ENCODE data around the gene SLC6A12.

Gene SLC6A12

DNA sequence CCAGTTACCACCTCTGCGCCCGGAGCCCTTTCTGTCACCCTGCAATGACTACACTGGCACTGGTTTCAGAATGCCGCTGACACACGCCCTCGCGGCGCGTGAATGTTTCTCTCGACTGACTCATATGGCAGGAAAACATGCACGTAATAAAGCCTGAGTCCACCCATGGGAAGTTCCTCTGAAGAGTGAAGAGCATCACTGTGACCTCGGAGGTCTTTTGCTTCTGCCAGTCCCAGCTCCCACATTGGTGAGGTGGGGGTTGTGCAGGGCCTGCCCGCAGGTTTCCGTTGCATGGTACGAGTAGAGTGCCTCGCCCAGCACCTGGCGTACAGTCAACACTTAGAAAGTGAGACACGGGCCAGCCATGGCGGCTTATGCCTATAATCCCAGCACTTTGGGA is 11.1 kb upstream of the SLC6A12 start:
- TF ChIP-seq, protein P1, sequence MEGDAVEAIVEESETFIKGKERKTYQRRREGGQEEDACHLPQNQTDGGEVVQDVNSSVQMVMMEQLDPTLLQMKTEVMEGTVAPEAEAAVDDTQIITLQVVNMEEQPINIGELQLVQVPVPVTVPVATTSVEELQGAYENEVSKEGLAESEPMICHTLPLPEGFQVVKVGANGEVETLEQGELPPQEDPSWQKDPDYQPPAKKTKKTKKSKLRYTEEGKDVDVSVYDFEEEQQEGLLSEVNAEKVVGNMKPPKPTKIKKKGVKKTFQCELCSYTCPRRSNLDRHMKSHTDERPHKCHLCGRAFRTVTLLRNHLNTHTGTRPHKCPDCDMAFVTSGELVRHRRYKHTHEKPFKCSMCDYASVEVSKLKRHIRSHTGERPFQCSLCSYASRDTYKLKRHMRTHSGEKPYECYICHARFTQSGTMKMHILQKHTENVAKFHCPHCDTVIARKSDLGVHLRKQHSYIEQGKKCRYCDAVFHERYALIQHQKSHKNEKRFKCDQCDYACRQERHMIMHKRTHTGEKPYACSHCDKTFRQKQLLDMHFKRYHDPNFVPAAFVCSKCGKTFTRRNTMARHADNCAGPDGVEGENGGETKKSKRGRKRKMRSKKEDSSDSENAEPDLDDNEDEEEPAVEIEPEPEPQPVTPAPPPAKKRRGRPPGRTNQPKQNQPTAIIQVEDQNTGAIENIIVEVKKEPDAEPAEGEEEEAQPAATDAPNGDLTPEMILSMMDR (IDR thresholded peaks at IDR 0.05; ENCODE audit: control insufficient read depth, insufficient read depth, low read depth, low read length, missing control alignments), result no peak
- DNase-seq (ENCODE audit: low read depth), result no peak
- no peak overlapping the region for H3K4me3 ChIP-seq (ENCODE audit: control insufficient read depth, low read depth, low read length)

DNA sequence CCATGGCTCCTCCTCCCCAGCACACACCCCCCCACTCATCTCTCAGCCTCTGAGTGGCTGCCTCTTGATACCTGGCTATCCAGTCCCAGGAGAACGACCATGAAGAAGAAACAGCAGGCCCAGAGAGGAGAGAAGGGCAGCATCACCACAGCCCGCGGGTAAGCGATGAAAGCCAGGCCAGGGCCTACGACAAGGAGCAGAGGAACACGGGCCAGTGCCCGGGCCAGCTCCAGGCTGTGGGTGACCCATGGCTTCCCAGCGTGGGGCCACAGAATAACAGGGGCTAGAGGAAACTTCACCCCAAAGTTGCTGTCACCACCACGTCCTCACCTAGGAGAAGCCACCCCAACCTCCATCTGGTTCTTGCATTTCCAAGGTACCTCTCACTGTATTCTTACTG is 10.4 kb upstream of the SLC6A12 start:
- no peak for DNase-seq (ENCODE audit: low read depth)
- TF ChIP-seq, protein P1 (IDR thresholded peaks at IDR 0.05; ENCODE audit: control insufficient read depth, insufficient read depth, low read depth, low read length, missing control alignments), result no peak
- no peak overlapping the region for H3K4me3 ChIP-seq (ENCODE audit: control insufficient read depth, low read depth, low read length)

DNA sequence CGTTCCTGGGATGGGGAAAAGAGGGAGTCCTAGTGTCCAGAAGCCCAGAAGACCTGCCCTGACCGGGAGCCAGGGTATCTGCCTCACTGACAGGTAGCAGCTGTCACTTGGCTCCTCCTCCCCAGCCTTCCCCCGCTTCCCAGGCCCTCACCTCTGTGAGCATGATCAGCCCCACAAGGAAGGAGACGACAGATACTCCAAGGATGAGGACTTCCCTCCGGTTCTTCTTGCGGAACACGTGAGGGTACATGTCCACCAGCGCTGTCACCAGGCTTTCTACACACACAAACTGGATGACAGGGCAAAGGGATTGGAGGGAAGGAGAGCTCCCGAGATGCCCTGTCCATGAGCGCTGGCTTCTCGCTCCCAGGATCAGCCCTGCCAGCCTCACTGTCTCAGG is 9.9 kb upstream of the SLC6A12 start:
- TF ChIP-seq, protein P1 (IDR thresholded peaks at IDR 0.05; ENCODE audit: control insufficient read depth, insufficient read depth, low read depth, low read length, missing control alignments), result no peak
- H3K4me3 ChIP-seq (ENCODE audit: control insufficient read depth, low read depth, low read length), result no peak overlapping the region
- DNase-seq (ENCODE audit: low read depth), result no peak

DNA sequence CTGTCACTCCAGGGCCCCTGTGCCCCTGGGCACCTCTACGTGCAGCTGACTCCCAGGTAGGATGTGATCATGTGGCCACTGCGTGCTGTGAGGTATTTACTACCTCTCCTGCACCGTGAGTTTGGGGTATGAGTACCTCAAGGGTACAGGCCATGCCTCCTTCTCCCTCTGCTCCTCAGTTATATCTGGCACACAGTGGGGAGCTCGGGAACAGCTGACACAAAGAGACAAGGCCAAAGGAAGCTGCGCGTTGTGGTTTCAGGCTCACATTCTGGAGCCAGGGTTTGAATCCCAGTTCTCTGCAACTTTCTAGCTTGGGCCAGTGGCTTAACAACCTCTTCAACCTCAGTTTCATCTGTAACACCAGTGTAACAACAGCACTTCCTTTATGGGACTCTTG is 7.8 kb upstream of the SLC6A12 start:
- TF ChIP-seq, protein P1 (IDR thresholded peaks at IDR 0.05; ENCODE audit: control insufficient read depth, insufficient read depth, low read depth, low read length, missing control alignments), result no peak
- H3K4me3 ChIP-seq (ENCODE audit: control insufficient read depth, low read depth, low read length), result no peak overlapping the region
- no peak for DNase-seq (ENCODE audit: low read depth)

DNA sequence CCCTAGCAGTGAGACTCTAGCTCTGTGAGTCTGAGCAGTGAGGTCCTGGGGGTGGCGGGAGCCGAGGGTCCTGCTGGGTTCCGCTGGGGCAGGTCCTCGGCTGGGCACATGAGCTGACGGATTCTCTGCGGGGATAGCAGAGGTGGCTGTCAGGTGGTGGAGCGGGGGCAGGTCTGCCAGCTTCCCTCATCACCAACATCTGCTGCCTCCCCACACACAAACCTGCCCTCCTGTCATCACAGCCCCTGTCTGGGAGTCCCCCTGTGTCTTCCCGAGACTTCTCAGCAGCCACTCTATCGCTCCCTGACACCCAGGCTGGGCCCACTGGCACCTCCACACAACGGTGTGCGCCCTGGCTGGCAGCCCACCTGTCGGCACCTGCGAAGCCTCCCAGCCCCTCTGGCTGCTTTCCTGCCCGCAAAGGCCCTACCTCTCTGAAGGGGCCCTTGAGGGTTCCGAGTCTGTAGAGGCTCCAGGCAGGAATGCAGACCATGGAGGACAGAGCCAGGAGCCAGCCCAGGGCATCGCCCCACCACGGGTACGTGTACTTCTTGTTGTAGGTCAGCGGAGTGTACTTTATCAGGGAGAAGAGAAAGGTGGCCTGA is 7.1 kb upstream of the SLC6A12 start:
- no peak for DNase-seq (ENCODE audit: low read depth)
- TF ChIP-seq, protein P1 (IDR thresholded peaks at IDR 0.05; ENCODE audit: control insufficient read depth, insufficient read depth, low read depth, low read length, missing control alignments), result no peak
- H3K4me3 ChIP-seq (ENCODE audit: control insufficient read depth, low read depth, low read length), result no peak overlapping the region

DNA sequence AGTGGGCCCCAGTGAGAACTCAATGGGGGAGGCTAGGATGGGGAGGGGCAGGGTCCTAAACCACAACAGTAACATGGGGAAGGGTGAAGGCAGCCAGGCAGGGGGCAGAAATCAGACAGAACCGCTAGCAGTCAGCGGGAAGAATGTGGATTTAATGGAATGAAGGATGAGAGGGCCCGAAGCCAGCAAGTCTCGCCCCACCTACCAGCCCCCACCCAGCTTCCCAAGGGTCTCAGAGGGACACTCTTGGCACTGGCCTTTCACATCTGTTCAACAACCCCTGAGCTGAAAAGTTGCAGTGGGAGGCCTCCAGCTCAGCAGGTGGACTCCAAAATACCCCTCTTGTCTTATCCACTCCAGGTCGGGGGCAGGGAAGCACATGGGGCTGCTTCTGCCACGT is 6.5 kb upstream of the SLC6A12 start:
- DNase-seq (ENCODE audit: low read depth), result no peak
- TF ChIP-seq, protein P1 (IDR thresholded peaks at IDR 0.05; ENCODE audit: control insufficient read depth, insufficient read depth, low read depth, low read length, missing control alignments), result no peak
- H3K4me3 ChIP-seq (ENCODE audit: control insufficient read depth, low read depth, low read length), result no peak overlapping the region

Data from AG09309 (cell line).